ENCODE data around the gene CDC45. TPM values are rescaled to one million over a fixed set of nuclear protein-coding genes. Genes with fewer than 3 reads are reported as not detected.

The CDC45 gene
- total and polyA plus RNA-seq, 2 donors from 2014 or later: 0.32 to 1.1 TPM

- Histone ChIP-seq H3K36me3 (ENCODE audit: control insufficient read depth in 2 of 3, insufficient read depth in 3 of 3, low read length in 3 of 3) (no peaks in the 10 kb centered on the region), H3K27ac (ENCODE audit: low read depth in 2 of 2, low read length in 2 of 2) (no peak overlapping the region), H3K4me3 (ENCODE audit: low read length in 3 of 3) (no peak overlapping the region), H3K27me3 (ENCODE audit: control insufficient read depth, insufficient read depth, low read length) (no peaks in the 10 kb centered on the region), H3K4me1 (ENCODE audit: control insufficient read depth in 2 of 3, insufficient read depth in 2 of 3, low read depth in 1 of 3, low read length in 3 of 3) (no peaks in the 10 kb centered on the region), H3K9ac (ENCODE audit: low read length in 3 of 3) (no peak overlapping the region), H3K9me3 (ENCODE audit: control insufficient read depth in 2 of 3, insufficient read depth in 1 of 3, low read length in 3 of 3) (no peaks in the 10 kb centered on the region)
- intact Hi-C loops (cut with DNase I): loop anchor here (10.0 kb wide), 1 partner anchor 132 kb away; no protein-coding TSS in a partner anchor
- FAIRE-seq (no peak), DNase-seq (no peak)
- no peak for TF ChIP-seq CTCF (IDR thresholded peaks at IDR 0.05; ENCODE audit: borderline replicate concordance, extremely low read depth, insufficient read depth)
These were observed 12.9 kb downstream of the CDC45 start for GRCh38 chr22:19492504-19493174.

GRCh38 chr22:19494001-19494560 is 14.4 kb downstream of the CDC45 start:
- DNase-seq: no peak
- Histone ChIP-seq H3K36me3 (ENCODE audit: control insufficient read depth in 2 of 3, insufficient read depth in 3 of 3, low read length in 3 of 3) (no peaks in the 10 kb centered on the region), H3K9me3 (ENCODE audit: control insufficient read depth in 2 of 3, insufficient read depth in 1 of 3, low read length in 3 of 3) (no peaks in the 10 kb centered on the region), H3K27me3 (ENCODE audit: control insufficient read depth, insufficient read depth, low read length) (no peaks in the 10 kb centered on the region), H3K4me1 (ENCODE audit: control insufficient read depth in 2 of 3, insufficient read depth in 2 of 3, low read depth in 1 of 3, low read length in 3 of 3) (no peaks in the 10 kb centered on the region), H3K27ac (ENCODE audit: low read depth in 2 of 2, low read length in 2 of 2) (no peak overlapping the region), H3K4me3 (ENCODE audit: low read length in 3 of 3) (no peak overlapping the region), H3K9ac (ENCODE audit: low read length in 3 of 3) (no peak overlapping the region)
- intact Hi-C loops (cut with DNase I): loop anchor here (10.0 kb wide), 1 partner anchor 131 kb away; no protein-coding TSS in a partner anchor
- no peak for FAIRE-seq
- no peak for TF ChIP-seq CTCF (IDR thresholded peaks at IDR 0.05; ENCODE audit: borderline replicate concordance, extremely low read depth, insufficient read depth)

GRCh38 chr22:19494676-19495173 is 15.0 kb downstream of the CDC45 start:
- no peak for TF ChIP-seq CTCF (IDR thresholded peaks at IDR 0.05; ENCODE audit: borderline replicate concordance, extremely low read depth, insufficient read depth)
- H3K9ac ChIP-seq (ENCODE audit: low read length in 3 of 3): no peak overlapping the region
- no peaks in the 10 kb centered on the region for H3K36me3 ChIP-seq (ENCODE audit: control insufficient read depth in 2 of 3, insufficient read depth in 3 of 3, low read length in 3 of 3)
- no peaks in the 10 kb centered on the region for H3K9me3 ChIP-seq (ENCODE audit: control insufficient read depth in 2 of 3, insufficient read depth in 1 of 3, low read length in 3 of 3)
- FAIRE-seq (no peak), DNase-seq (no peak)
- no peak overlapping the region for H3K27ac ChIP-seq (ENCODE audit: low read depth in 2 of 2, low read length in 2 of 2)
- intact Hi-C loops (cut with DNase I): loop anchor here (10.0 kb wide), 1 partner anchor 130 kb away; no protein-coding TSS in a partner anchor
- H3K4me1 ChIP-seq (ENCODE audit: control insufficient read depth in 2 of 3, insufficient read depth in 2 of 3, low read depth in 1 of 3, low read length in 3 of 3): no peaks in the 10 kb centered on the region
- H3K4me3 ChIP-seq (ENCODE audit: low read length in 3 of 3): no peak overlapping the region
- H3K27me3 ChIP-seq (ENCODE audit: control insufficient read depth, insufficient read depth, low read length): no peaks in the 10 kb centered on the region

Measured in kidney (tissue), 14 donors.